Measurements from ENCODE around the gene DPCD. TPM values are rescaled to one million over a fixed set of nuclear protein-coding genes. Genes with fewer than 3 reads are reported as not detected.
"Not testable (repeated sequence)": the region's sequence is repeated elsewhere in the genome, so short reads cannot be mapped to it uniquely, and the experiment has no call there.

Gene DPCD
- total RNA-seq, 1 donor from 2014 or later = 17.5 TPM

DNA sequence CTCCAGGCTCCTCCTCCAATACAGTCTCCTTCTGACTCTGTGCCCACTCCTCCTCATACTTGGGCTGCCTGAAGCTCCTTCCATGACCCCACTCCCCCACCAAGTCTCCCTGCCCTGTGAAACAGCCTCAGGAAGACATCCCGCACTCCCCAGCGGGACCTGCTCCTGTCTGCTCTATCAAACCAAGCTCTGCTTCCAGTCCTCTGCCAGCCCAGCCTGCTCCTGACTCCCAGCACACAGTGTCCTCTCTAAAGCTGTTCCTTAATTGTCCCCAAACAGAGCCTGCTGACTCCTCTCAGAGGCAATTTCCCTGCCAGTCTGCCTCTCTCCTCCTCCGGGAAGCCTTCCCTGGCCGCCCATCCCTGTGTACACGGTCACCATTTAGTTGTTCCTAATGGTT, 9.9 kb upstream of the DPCD start:
- intact Hi-C loops (cut with DNase I) = no loop called here
- DNase-seq (ENCODE audit: low spot score) = no peak

DNA sequence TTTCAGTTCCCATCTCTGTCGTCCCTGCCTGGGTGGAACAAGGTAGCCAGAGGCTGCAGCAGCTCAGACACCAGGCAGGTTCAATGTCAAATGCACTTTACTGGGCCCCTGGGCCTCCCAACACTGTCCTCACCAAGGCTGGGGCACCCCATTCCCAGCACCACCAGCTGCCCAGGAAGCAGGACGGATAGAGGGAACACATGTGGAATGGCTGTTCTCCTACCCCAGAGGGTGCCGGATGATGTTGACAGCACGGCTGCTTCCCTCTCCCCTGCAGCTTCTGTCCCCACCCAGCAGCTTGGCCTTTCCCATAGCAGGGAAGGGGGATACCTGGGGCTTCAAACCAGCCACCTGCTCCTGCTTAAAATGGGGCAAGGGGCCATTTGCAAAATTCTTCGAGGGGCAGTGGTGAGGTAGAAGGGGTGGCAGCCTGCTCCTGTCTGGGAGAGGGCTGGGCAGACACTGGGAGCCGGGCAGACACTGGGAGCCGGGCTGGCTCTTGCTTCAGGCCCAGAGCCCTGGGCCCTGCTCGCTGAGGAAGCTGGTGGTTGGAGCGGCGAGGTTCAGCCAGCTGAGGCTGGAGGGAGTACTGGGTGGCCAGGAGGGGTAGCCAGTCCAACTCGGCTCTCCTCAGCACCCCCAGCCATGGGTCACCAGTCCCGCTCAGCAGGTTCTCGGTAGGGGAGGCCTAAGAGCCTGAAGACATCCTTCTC, 9.2 kb upstream of the DPCD start:
- intact Hi-C loops (cut with DNase I) = no loop called here

GRCh38 chr10:101579516-101579870, 8.6 kb upstream of the DPCD start:
- intact Hi-C loops (cut with DNase I) = no loop called here
- no peak for DNase-seq (ENCODE audit: low spot score)

More for the DNA sequence above, 9.2 kb upstream of the DPCD start:
- no peak for DNase-seq (ENCODE audit: low spot score)

DNA sequence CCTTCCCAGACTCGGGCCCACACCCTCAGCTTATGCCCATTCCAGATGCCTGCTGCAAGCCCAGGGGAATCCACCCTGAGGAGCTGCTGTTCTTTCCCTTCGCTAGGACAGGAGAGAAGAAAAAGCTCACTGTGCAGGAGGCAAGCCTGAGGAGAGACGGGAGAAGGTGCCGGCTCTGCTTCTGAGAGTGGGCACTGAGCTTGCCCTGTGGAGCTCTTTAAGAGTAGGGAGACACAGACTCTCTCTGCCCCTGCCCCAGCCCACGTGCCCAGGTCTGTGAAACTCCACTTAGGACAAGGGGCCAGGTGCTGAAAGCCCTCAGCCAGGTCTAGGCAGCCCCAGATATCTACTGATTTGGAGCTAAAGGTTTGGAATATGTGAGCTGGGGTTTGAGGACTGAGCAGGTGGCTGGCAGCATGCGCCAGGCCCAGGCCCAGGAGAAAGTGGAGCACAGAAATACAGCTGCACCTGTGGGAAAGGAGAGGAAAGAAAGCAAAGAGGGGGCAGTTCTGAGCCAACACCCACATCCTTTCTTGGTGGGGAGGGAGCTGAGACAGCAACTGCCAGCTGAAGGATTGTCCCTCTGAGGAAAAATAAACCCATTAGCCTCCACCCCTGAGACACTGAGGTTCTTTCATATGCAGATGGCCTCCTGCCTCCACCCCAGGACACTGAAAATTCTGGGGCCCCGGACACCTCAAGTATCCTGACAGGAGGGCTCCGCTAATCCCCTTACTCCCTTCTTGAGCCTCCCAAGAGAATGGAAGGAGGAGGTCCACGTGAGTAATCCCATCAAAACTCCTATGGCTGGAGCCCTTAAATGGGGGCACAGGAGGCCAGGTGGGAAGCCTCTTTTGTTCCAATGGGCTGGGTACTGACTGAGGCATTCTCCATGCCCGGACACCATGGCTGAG, 7.4 kb upstream of the DPCD start:
- intact Hi-C loops (cut with DNase I) = no loop called here
- DNase-seq (ENCODE audit: low spot score) = no peak

DNA sequence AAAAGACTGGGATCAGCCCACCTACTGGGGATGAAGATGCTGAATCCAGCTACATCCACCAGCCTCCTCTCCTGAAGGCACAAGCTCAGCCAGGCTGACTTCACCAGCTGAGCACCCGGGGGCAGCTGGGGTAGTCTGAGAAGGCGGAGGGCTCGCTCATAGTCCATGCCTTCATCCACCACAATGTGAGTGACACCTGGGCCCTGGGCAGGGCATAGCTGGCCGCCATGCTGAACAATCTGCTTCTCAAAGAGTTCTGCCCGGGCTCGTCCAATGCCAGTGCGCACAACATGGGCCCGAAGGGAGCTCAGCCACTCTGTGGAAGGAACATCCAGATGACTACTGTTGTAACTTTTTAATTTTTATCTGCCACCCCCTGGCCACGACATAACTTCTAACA, 2.3 kb upstream of the DPCD start:
- intact Hi-C loops (cut with DNase I) = no loop called here
- DNase-seq (ENCODE audit: low spot score) = no peak

DNA sequence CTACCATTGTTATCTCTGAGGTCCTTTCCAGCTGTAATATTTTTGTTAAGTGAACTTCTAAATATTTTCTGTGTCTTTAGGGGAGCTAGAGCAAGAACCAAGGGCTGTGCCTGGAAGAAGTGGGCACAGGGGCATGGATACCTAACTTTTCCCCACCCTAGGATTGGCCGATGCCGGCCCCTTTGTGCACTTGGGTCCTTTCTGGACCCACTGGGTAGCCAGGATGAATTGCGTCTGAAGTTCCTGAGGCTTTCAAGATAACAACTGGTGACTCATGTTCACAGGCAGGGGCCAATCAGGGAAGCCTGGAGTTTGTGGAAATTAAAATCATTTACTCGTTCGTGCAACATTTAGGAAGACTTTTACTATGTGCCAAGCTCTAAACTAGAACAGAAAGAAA, 758 bp downstream of the DPCD start:
- no peak for DNase-seq (ENCODE audit: low spot score)
- intact Hi-C loops (cut with DNase I) = no loop called here

GRCh38 chr10:101593331-101593730, 5.2 kb downstream of the DPCD start:
- intact Hi-C loops (cut with DNase I); DNase-seq (ENCODE audit: low spot score): not testable (repeated sequence)

DNA sequence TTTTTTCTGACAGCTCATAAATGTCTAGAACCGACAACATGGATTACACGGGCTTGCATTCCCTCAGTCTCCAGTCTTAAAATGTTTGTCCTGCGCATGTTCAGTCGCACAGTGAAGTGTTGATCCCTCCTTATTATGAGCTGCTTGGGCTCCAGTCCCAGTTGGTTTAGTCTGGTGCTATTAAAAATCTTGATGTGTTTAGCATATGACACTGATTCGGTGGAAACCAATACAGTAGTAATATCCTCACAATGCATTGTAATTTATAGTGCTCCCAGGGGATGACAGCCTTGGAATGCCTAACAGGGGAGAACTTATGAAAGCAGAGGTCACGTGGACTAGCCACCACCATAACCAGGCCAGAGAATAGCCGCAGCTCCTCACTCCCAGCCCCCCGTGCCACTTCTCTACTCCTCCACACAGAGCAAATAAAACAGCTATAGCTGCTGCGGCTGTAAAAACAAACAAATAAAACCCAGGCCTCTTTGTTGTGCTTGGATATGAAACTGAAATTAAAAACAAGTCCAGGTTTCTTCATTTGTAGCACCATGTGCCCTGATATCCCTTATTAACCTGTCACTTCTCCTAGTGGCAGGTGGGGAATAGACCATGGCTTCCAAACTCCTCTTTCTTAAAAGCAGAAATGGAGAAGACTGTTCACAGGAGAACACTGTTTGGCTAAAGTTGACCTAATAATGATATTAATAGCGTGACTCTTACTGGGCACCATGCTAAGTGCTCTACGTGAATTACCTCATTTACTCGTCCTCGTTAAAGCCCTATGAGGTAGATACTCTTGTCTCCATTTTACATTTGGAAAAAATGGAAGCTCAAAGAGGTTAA, 7.7 kb downstream of the DPCD start:
- intact Hi-C loops (cut with DNase I) = no loop called here
- no peak for DNase-seq (ENCODE audit: low spot score)

DNA sequence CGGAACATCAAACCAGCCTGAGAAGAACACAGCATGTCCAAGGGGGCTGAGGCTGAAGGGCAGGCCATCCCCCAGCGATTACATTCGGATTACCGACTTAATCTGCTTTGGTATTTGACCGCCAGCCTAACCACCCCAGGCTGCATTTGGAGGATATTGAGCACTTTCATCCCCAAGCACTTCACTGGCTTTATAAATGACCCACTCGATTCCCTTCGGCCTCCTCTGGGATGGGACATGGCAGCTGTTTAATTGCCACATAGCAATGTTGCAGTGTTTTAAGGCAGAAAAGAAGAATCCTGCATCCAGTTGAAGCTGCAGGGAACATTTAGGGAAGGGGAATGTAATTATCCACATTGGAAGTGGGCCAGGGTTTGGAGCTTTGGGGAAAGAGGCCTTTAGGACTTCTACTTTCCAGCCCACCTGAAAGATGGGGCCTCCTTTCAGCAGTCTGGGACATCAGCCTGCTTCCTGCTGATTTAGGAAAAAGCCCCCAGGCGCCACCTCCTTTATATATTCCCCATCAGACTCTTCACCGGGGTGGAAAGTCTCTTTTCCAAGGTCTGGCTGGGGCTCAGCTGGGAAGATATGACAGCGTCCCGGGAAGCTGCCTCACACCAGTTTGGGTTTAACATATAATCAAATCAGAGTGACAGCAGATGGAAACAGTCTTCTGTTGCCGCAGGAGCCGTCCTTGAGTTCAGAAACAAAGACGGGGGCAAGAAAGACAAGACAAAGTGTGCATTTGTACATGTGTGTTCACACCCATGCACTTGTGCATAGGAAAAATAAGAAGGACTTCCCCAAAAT, 9.2 kb downstream of the DPCD start:
- DNase-seq (ENCODE audit: low spot score) = no peak
- intact Hi-C loops (cut with DNase I) = no loop called here

- intact Hi-C loops (cut with DNase I) = no loop called here
- no peak for DNase-seq (ENCODE audit: low spot score)
These were observed 13.4 kb downstream of the DPCD start for GRCh38 chr10:101601541-101601940.

GRCh38 chr10:101602761-101603398, 14.8 kb downstream of the DPCD start:
- DNase-seq (ENCODE audit: low spot score) = no peak
- intact Hi-C loops (cut with DNase I) = loop anchor here (2.0 kb wide), 1 partner anchor 178 kb away; no protein-coding TSS in a partner anchor

DNA sequence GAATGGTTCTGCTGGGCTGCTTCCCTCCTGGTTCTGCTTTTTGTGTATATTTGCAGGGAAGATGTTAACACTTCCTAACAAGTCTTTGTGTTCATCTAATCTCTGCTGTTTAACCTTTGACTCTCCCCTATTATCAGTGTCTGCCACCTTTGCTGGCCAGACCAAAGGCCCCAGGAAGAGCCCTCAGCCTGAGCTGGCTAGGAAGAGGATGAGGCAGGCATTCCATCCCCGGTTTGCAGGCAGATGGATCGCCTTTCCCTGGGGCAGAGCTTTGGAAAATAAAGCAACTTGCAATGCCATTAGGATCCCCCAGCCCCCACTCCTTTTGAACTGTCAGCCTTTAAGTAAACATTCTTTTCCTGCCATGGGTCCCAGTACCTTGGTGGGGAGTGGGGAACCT, 19.0 kb downstream of the DPCD start:
- intact Hi-C loops (cut with DNase I) = no loop called here
- no peak for DNase-seq (ENCODE audit: low spot score)

- DNase-seq (ENCODE audit: low spot score) = peak; percentile 4
- intact Hi-C loops (cut with DNase I) = no loop called here
These were observed 21.4 kb downstream of the DPCD start for GRCh38 chr10:101609481-101609880.

GRCh38 chr10:101611096-101611905, 23.2 kb downstream of the DPCD start:
- intact Hi-C loops (cut with DNase I) = no loop called here
- peak; percentile 70 for DNase-seq (ENCODE audit: low spot score)

- DNase-seq (ENCODE audit: low spot score) = peak; percentile 53
- intact Hi-C loops (cut with DNase I) = no loop called here
These were observed 24.0 kb downstream of the DPCD start for GRCh38 chr10:101612086-101612485.

- intact Hi-C loops (cut with DNase I) = no loop called here
- peak; percentile 68 for DNase-seq (ENCODE audit: low spot score)
These were observed 24.8 kb downstream of the DPCD start for GRCh38 chr10:101612872-101613271.

DNA sequence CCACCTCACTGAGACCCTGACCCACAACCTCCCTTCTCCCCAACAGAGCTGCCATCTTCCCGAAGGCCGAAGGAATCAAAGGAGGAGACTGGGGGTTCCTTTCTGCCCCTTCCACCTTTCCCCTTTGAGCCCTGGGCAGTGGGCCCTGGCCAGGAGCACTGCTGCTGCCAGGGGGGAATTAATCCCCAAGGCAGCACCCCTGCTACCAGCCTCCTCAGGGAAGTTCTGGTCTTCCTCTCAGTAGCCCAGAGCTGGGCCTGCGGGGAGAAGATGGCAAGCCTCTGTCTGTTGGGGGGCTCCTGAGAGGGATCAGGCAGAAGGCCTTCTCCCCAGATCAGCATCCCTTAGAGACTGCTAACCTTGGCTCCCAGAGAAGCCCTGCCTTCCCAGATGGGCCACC, 25.5 kb downstream of the DPCD start:
- intact Hi-C loops (cut with DNase I) = no loop called here
- peak; percentile 68 for DNase-seq (ENCODE audit: low spot score)

All from cardiac septum (tissue), 1 donor.